Osteoblast (primary cell): ENCODE data around the gene COL13A1. TPM values are rescaled to one million over a fixed set of nuclear protein-coding genes. Genes with fewer than 3 reads are reported as not detected.

Source experiments
- DNase-seq: peaks from one replicate; pipeline ENCODE4 v3.0.0; 2011; ENCODE audit warnings: low spot score, mixed read lengths; ENCODE audit not compliant: insufficient read length; ENCODE audit errors: missing footprints
- H2AFZ ChIP-seq: 2 replicates; pipeline ENCODE4 v1.6.0; 2011; ENCODE audit warnings: mild to moderate bottlenecking, low read length
- H3K27ac ChIP-seq: 2 replicates; pipeline ENCODE4 v1.5.1; 2011; ENCODE audit warnings: mild to moderate bottlenecking, low read depth, low read length, moderate library complexity
- H3K27me3 ChIP-seq: 2 replicates; pipeline ENCODE4 v1.6.0; 2012; ENCODE audit warnings: mild to moderate bottlenecking, control low read depth, inconsistent platforms, low read length, moderate library complexity; ENCODE audit not compliant: insufficient read depth
- H3K36me3 ChIP-seq: 2 replicates; pipeline ENCODE4 v1.5.1; 2011; ENCODE audit warnings: mild to moderate bottlenecking, low read length, control low read depth, moderate library complexity; ENCODE audit not compliant: insufficient read depth
- H3K4me1 ChIP-seq: 2 replicates; pipeline ENCODE4 v1.5.1; 2011; ENCODE audit warnings: mild to moderate bottlenecking, low read length, control low read depth, moderate library complexity; ENCODE audit not compliant: insufficient read depth
- H3K4me2 ChIP-seq: 2 replicates; pipeline ENCODE4 v1.6.0; 2011; ENCODE audit warnings: mild to moderate bottlenecking, low read length; ENCODE audit not compliant: insufficient read depth
- H3K4me3 ChIP-seq: fragments of 200-600 bp; sonication (generic); 3 replicates; pipeline ENCODE4 v1.5.1; 2012; ENCODE audit warnings: mild to moderate bottlenecking, low read length, inconsistent platforms; ENCODE audit not compliant: insufficient read depth
- H3K79me2 ChIP-seq: 2 replicates; pipeline ENCODE4 v1.6.0; 2012; ENCODE audit warnings: mild to moderate bottlenecking, low read length, control low read depth, inconsistent platforms; ENCODE audit not compliant: insufficient read depth
- H3K9me3 ChIP-seq: 2 replicates; pipeline ENCODE4 v1.5.1; 2011; ENCODE audit warnings: low read depth, low read length, control low read depth
- H4K20me1 ChIP-seq: 2 replicates; pipeline ENCODE4 v1.6.0; 2012; ENCODE audit warnings: mild to moderate bottlenecking, low read length, control low read depth; ENCODE audit not compliant: insufficient read depth
- CTCF ChIP-seq: IDR thresholded peaks from 2 replicates; pipeline ENCODE4 v1.5.1; 2011; ENCODE audit warnings: mild to moderate bottlenecking, low read depth, low read length, moderate library complexity; ENCODE audit errors: extremely low read depth
- total RNA-seq: library from RNA; depleted of rRNA; stranded (reverse); fragments of >200 nt; gene quantifications from 2 replicates; pipeline ENCODE4 v1.2.3, GENCODE V29; 2012

COL13A1 gene
- total RNA-seq, 1 donor: 1.1 TPM

GRCh38 chr10:69988094-69988493 lies 186.4 kb downstream of the COL13A1 start:
- H3K27me3 ChIP-seq: peaks cover 11% of the 10 kb centered on the region
- TF ChIP-seq CTCF: no peak
- no peaks in the 10 kb centered on the region for H3K79me2 ChIP-seq

GRCh38 chr10:69991151-69991550 lies 189.4 kb downstream of the COL13A1 start:
- TF ChIP-seq CTCF: no peak
- Histone ChIP-seq H4K20me1 (no peaks in the 10 kb centered on the region), H3K27me3 (peaks cover 13% of the 10 kb centered on the region), H3K4me3 (no peak overlapping the region), H3K36me3 (no peaks in the 10 kb centered on the region), H3K79me2 (no peaks in the 10 kb centered on the region), H3K4me2 (no peak overlapping the region), H2AFZ (no peak overlapping the region), H3K4me1 (no peaks in the 10 kb centered on the region), H3K9me3 (no peaks in the 10 kb centered on the region), H3K27ac (no peak overlapping the region)
- DNase-seq: no peak

More at GRCh38 chr10:69988094-69988493, 186.4 kb downstream of the COL13A1 start:
- Histone ChIP-seq H3K4me1 (no peaks in the 10 kb centered on the region), H3K4me2 (no peak overlapping the region), H4K20me1 (no peaks in the 10 kb centered on the region), H3K4me3 (no peak overlapping the region), H3K36me3 (no peaks in the 10 kb centered on the region), H3K27ac (no peak overlapping the region), H3K9me3 (no peaks in the 10 kb centered on the region), H2AFZ (no peak overlapping the region)
- no peak for DNase-seq

- no peak overlapping the region for H3K27ac ChIP-seq
- peaks cover 13% of the 10 kb centered on the region for H3K27me3 ChIP-seq
- no peaks in the 10 kb centered on the region for H3K79me2 ChIP-seq
- H3K4me2 ChIP-seq: no peak overlapping the region
- H2AFZ ChIP-seq: no peak overlapping the region
- no peaks in the 10 kb centered on the region for H3K4me1 ChIP-seq
- no peak overlapping the region for H3K4me3 ChIP-seq
- DNase-seq: peak; percentile 93
- no peaks in the 10 kb centered on the region for H3K9me3 ChIP-seq
- no peaks in the 10 kb centered on the region for H3K36me3 ChIP-seq
- no peak for TF ChIP-seq CTCF
- no peaks in the 10 kb centered on the region for H4K20me1 ChIP-seq
Observed at GRCh38 chr10:69994262-69994661, 192.6 kb downstream of the COL13A1 start.

GRCh38 chr10:69996611-69997010 lies 194.9 kb downstream of the COL13A1 start:
- TF ChIP-seq CTCF: no peak
- Histone ChIP-seq H3K27me3 (peaks cover 11% of the 10 kb centered on the region), H3K9me3 (no peaks in the 10 kb centered on the region), H3K79me2 (no peaks in the 10 kb centered on the region), H3K4me2 (no peak overlapping the region), H3K27ac (no peak overlapping the region), H3K36me3 (no peaks in the 10 kb centered on the region), H2AFZ (no peak overlapping the region), H3K4me1 (no peaks in the 10 kb centered on the region), H4K20me1 (no peaks in the 10 kb centered on the region), H3K4me3 (no peak overlapping the region)
- DNase-seq: no peak
